Lower leg skin (tissue), 4 donors: Measurements from ENCODE around the gene TRPC1. TPM values are rescaled to one million over a fixed set of nuclear protein-coding genes. Genes with fewer than 3 reads are reported as not detected.

Source experiments
- DNase-seq, 2 donors: peaks; one replicate each; pipeline ENCODE4 v3.0.0-alpha.2; 2019; ENCODE audit warnings: low spot score in 2 of 2
- H3K4me3 ChIP-seq: fragments of 200-600 bp; sonication (generic); 2 replicates; pipeline ENCODE4 v1.5.1; 2017; ENCODE audit warnings: mild to moderate bottlenecking, low read depth; ENCODE audit not compliant: poor library complexity, severe bottlenecking
- CTCF ChIP-seq, 3 donors: fragments of 450-650 bp; IDR thresholded peaks; one replicate each; pipeline ENCODE4 v1.5.1; 2016; ENCODE audit warnings: antibody characterized with exemption in 3 of 3, mild to moderate bottlenecking in 3 of 3, moderate library complexity in 2 of 3
- POLR2A ChIP-seq, 2 donors: fragments of 450-650 bp; IDR thresholded peaks; one replicate each; pipeline ENCODE4 v1.6.1; 2016 to 2017; ENCODE audit warnings: antibody characterized with exemption in 2 of 2, mild to moderate bottlenecking in 1 of 2, moderate library complexity in 1 of 2
- WGBS, 2 donors: methylation state at CpG; one replicate each; pipeline ENCODE4 v1.1.5; 2018; 5-methylcytosine and 5-hydroxymethylcytosine counted together
- intact Hi-C: fragments of 100-400 bp; cut with DNase I; formaldehyde crosslinking; loops from one replicate; pipeline ENCODE4 v1.15.0; 2023; ENCODE audit warnings: low total_unique reads
- total RNA-seq, 4 donors: library from RNA; depleted of rRNA; stranded (reverse); fragments of >200 nt; gene quantifications; one replicate each; pipeline ENCODE4 v1.1.0, GENCODE V29; 2016

Gene TRPC1
- total RNA-seq, 4 donors from 2014 or later: 2.7 to 5.5 (median 4.7) TPM

DNA sequence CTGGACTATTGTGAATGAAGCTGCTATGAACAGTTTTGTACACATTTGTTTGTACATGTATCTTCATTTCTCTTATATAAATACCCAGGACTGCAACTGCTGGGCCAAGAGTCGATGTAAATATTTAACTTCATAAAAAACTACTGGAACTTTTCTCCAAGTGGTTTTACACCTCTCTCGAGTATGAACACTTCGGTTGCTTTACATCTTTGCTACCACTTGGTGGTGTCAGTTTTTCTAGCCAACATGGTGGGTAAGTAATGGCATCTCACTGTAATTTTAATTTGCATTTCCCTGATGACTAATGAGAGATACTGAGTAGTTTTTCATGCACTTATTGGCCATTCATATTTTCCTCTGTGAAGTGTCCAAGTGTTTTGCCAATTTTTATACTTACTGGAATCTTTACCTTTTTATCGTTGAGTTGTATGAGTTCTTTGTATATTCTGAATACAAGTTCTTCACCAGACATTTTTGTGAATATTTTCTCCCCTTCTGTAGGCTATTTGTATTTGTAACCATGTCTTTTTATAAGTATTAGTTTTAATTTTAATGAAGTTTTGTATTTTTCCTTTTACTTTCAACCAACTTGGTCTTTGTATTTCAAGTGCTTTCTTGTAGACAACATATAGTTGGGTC is 120.6 kb downstream of the TRPC1 start:
- 60 to 61% methylated on average over 4 of the region's 4 CpGs for WGBS, 2 donors

DNA sequence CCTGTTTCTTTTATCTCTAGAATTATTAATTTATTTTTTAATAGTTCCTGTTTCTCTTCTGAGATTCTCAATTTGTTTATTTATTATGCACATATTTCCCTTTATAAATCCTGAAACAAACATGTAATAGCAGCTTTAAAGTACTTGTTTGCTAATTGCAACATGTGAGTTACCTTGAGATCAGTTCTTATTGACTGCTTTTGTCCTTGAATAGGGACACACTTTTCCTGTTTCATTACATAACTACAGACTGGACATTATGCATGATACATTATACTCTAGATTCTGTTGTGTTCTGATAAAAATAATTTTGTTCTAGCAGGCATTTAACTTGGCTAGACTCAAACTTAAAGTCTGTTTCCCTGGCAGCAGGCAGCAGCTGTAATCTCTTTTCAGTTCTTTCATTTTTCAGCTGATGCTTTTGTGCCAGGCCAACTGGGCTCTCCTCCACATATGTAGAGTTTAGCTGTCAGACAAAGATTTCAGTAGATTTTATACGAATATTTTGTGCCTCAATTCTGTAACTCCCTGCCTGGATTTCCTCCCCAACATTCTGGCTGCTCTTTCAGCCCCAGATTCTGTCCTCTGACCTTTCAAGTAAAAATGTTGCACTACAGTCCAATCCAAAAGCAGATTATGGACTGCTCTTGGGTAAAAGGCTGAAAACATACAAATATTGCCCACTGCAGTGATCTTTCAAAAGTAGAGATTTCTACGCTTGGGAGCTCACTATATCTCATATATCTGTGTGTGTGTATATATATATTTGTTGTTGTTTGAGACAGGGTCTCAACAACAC is 123.1 kb downstream of the TRPC1 start:
- 20 to 60% methylated on average over 2 of the region's 2 CpGs for WGBS, 2 donors
- TF ChIP-seq POLR2A (IDR thresholded peaks at IDR 0.05) (no peak), CTCF (IDR thresholded peaks at IDR 0.05) (no peak)
- H3K4me3 ChIP-seq: no peak overlapping the region
- intact Hi-C loops: no loop called here
- DNase-seq: no peak

More for the DNA sequence above, 120.6 kb downstream of the TRPC1 start:
- no peak overlapping the region for H3K4me3 ChIP-seq
- intact Hi-C loops: no loop called here
- DNase-seq: no peak
- TF ChIP-seq CTCF (IDR thresholded peaks at IDR 0.05) (no peak), POLR2A (IDR thresholded peaks at IDR 0.05) (no peak)

GRCh38 chr3:142849148-142849547 is 125.3 kb downstream of the TRPC1 start:
- no peak overlapping the region for H3K4me3 ChIP-seq
- intact Hi-C loops: no loop called here
- TF ChIP-seq CTCF (IDR thresholded peaks at IDR 0.05) (no peak), POLR2A (IDR thresholded peaks at IDR 0.05) (no peak)
- WGBS, 2 donors: 87 to 90% methylated on average over 3 of the region's 3 CpGs
- DNase-seq: no peak

GRCh38 chr3:142850395-142851023 is 126.7 kb downstream of the TRPC1 start:
- intact Hi-C loops: no loop called here
- 52 to 69% methylated on average over 2 of the region's 2 CpGs for WGBS, 2 donors
- no peak for TF ChIP-seq CTCF (IDR thresholded peaks at IDR 0.05)
- no peak for TF ChIP-seq POLR2A (IDR thresholded peaks at IDR 0.05)
- no peak for DNase-seq
- no peak overlapping the region for H3K4me3 ChIP-seq

DNA sequence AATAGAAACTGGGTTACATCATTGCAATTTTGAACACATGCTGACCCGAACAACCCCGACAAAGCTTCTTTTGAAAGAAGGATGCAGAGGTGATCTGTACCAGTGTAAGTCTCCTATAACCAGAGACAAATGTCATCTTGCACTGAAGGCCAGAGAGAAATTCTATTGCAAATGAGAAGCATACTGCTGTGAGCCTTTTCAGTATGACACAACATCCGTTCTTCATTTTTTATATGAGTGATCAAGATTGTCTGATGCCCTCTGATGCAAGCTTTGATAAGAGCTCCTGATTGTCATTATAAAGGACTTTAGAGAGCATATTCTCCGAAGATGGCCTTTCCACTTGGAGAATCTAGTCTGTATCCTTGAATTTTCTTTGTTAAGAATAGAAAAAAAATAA is 128.2 kb downstream of the TRPC1 start:
- WGBS, 2 donors: 56 to 60% methylated on average over 4 of the region's 4 CpGs
- TF ChIP-seq POLR2A (IDR thresholded peaks at IDR 0.05) (no peak), CTCF (IDR thresholded peaks at IDR 0.05) (no peak)
- intact Hi-C loops: no loop called here
- H3K4me3 ChIP-seq: no peak overlapping the region
- no peak for DNase-seq
